ENCODE measurements around the gene SCFD2. TPM values are rescaled to one million over a fixed set of nuclear protein-coding genes. Genes with fewer than 3 reads are reported as not detected.

The SCFD2 gene
- total RNA-seq, 2 experiments from 2014 or later: 23.0 to 24.5 TPM

DNA sequence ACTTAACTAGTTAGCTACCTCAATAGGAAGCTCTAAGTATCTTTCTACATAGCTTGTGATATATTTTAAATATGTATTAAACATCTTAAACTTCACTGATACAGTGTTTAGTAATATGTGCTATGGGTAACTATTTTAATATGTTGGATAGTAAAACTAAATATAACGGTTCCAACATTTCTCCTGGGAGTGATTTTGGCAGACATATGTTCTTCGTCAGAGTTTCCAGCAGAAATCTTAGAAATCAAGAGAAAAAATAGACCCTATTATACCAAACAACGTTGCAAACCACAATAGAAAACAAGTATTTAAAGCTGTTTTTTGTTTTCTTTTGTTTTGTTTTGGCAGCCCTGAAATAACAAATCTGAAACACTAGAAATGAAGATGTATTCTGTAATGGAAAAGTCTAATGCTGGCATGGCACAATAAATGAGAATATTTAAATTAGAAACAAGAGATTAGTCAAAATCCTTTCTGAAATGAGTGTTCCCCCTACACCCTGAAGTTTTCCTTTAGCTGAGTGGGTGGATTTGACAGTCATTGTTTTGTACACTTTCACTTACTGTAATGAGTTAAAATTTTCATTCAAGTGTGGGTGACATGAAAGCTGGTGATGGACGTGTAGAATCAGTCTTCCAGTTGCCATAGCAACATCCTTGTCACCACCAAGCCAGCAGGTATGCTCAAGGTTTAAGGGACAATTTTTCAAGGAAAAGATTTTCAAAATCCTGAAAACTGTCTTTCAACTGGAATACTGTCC, 233.5 kb downstream of the SCFD2 start:
- Mint-ChIP-seq H3K9me3 (peaks cover 8% of the 10 kb centered on the region), H3K36me3 (ENCODE audit: low read depth) (peaks cover 6% of the 10 kb centered on the region), H3K27ac (no peak overlapping the region), H3K27me3 (no peaks in the 10 kb centered on the region), H3K4me1 (peaks cover 3% of the 10 kb centered on the region), H3K4me3 (no peak overlapping the region)
- DNase-seq: no peak
- POLR2A ChIA-PET: no interaction called here
- CTCF ChIA-PET: interaction anchor here (0.9 to 1.8 kb wide), 3 partner anchors 9 to 1102 kb away, joined by 3 to 4 read pairs (median 4); no protein-coding TSS in a partner anchor

DNA sequence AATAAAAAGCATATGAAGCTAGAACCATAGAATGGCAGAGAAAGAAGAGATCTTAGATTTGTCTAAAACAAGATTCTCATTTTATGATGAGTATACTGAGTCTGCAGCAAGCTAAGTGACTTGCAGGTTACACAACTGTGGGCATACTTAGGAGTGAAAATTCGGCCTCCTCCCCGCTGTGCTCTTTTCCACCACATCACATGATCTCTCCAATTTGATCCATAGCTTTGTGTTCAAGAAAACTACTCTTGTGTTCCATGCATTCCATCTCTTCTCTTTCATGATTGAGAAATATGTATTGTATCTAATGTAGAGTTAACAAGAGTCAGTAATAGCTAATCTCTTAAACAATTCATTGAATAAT, 234.3 kb downstream of the SCFD2 start:
- CTCF ChIA-PET: interaction anchor here (1.6 kb wide), 1 partner anchor 8 kb away, joined by 4 read pairs; no protein-coding TSS in a partner anchor
- Mint-ChIP-seq H3K27ac (no peak overlapping the region), H3K4me3 (no peak overlapping the region), H3K27me3 (no peaks in the 10 kb centered on the region), H3K9me3 (peaks cover 8% of the 10 kb centered on the region), H3K36me3 (ENCODE audit: low read depth) (peaks cover 6% of the 10 kb centered on the region), H3K4me1 (peaks cover 3% of the 10 kb centered on the region)
- DNase-seq: no peak
- POLR2A ChIA-PET: no interaction called here

DNA sequence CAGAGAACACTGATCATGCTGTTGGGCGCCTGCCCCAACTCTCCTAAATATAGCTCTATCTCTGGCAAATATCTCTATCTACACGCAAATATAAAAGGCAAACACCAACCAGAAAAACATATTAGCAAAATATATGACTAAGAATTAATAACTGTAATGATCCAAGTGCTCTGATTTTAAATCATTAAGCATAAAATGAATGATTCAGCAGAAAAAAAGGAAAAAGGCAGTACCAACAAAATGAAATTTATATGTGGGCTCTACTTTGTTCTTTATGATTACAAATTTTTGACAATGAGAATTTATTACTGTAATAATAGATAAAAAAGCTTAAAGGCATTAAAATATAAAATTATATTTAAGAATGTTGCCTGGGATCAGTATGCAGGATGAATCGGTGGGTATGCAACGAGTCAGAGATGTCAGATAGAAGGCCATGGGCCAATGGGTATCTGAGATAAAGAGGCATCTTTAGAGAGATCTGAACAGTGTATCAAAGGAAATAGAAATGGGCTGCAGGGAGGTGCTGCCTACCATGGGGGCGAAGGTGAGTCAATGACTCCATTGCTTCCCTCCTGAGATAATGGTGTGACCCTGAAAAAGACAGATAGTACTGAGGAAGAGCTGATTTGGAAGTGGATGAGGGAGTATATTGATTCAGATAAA, 234.8 kb downstream of the SCFD2 start:
- POLR2A ChIA-PET: no interaction called here
- no peak overlapping the region for H3K4me3 Mint-ChIP-seq
- peaks cover 8% of the 10 kb centered on the region for H3K9me3 Mint-ChIP-seq
- H3K4me1 Mint-ChIP-seq: peaks cover 3% of the 10 kb centered on the region
- H3K36me3 Mint-ChIP-seq (ENCODE audit: low read depth): peaks cover 6% of the 10 kb centered on the region
- no peaks in the 10 kb centered on the region for H3K27me3 Mint-ChIP-seq
- DNase-seq: no peak
- CTCF ChIA-PET: interaction anchor here (1.6 kb wide), 1 partner anchor 7 kb away, joined by 4 read pairs; no protein-coding TSS in a partner anchor
- no peak overlapping the region for H3K27ac Mint-ChIP-seq

DNA sequence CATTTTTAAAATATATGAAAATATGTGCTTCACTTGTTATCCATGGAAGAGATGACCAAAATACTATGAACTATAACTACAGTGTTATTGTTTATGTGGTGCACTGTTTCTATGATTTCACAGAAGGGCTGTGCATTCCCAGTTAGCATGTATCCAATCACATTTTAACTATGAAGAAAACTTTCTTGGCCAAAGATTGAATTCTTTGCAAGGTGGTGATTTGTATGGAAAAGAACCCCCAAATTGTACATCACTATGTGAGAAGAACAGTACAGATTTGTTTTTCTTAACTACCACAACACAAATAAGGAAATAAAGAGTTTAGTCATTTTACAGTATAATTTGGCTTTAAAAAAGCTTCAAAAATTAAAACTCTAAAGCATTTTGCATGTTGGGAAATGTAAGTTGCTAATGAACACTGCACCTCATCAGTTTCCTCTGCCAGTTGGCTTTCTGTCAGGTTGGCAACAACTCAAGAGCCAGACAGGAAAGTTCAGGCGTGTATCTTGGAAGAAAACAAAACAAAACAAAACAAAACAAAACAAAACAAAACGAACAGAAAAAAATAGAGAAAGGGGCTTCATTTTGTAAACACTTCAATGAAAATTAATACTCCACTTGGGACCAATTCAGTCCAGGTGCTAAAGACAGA, 237.0 kb downstream of the SCFD2 start:
- CTCF ChIA-PET: interaction anchor here (1.4 kb wide), 1 partner anchor 15 kb away, joined by 3 read pairs; no protein-coding TSS in a partner anchor

DNA sequence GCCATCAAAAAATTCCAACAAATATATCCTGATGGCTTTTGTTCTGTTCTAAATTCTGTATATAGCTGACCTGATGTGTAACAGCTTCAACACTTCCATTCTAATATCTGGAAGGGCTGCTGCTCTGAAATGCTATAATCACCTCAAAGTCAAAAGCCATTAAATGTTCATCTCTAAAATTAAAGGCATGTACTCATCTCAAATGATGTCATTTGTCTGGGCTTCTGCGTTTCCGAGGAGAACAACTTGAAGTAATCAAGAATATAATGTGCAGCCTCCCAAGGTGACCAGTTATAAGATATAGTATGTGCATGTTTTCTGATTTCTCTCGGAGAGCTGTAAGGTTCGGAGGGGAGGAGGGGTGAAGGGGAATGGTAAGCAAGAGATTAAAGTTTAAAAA, 237.6 kb downstream of the SCFD2 start:
- Mint-ChIP-seq H3K27ac (no peak overlapping the region), H3K9me3 (peaks cover 3% of the 10 kb centered on the region), H3K36me3 (ENCODE audit: low read depth) (peaks cover 6% of the 10 kb centered on the region), H3K4me1 (peaks cover 3% of the 10 kb centered on the region), H3K4me3 (no peak overlapping the region), H3K27me3 (no peaks in the 10 kb centered on the region)
- DNase-seq: no peak
- ChIA-PET CTCF (interaction anchor here (1.4 kb wide), 1 partner anchor 15 kb away, joined by 3 read pairs; no protein-coding TSS in a partner anchor), POLR2A (no interaction called here)

More for the DNA sequence above, 237.0 kb downstream of the SCFD2 start:
- Mint-ChIP-seq H3K4me3 (no peak overlapping the region), H3K27me3 (no peaks in the 10 kb centered on the region), H3K27ac (no peak overlapping the region), H3K36me3 (ENCODE audit: low read depth) (peaks cover 6% of the 10 kb centered on the region), H3K9me3 (peaks cover 3% of the 10 kb centered on the region), H3K4me1 (peaks cover 3% of the 10 kb centered on the region)
- DNase-seq: no peak
- POLR2A ChIA-PET: no interaction called here

DNA sequence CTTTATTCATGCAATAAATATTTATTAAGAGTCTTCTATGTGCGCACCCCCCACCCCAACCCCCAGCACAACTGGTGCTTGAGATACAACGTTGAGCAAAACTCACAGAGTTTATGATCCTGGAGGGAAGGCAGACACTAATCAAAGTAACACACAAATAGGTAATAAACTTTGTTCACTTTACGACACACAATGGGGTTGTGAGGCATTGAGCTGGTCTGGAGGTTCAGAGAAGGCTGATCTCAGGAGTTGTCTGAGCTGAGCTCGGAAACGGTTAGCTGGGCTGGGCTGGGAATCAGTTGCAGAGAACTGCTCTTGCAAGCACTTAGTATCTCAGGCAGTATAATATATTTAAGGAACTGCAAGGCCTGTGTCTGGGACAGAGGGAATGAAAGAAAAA, 238.5 kb downstream of the SCFD2 start:
- Mint-ChIP-seq H3K9me3 (no peaks in the 10 kb centered on the region), H3K36me3 (ENCODE audit: low read depth) (peaks cover under 1% of the 10 kb centered on the region), H3K4me1 (no peaks in the 10 kb centered on the region), H3K27me3 (no peaks in the 10 kb centered on the region), H3K4me3 (no peak overlapping the region), H3K27ac (no peak overlapping the region)
- CTCF ChIA-PET: interaction anchor here (1.4 kb wide), 1 partner anchor 14 kb away, joined by 3 read pairs; no protein-coding TSS in a partner anchor
- DNase-seq: no peak
- POLR2A ChIA-PET: no interaction called here

DNA sequence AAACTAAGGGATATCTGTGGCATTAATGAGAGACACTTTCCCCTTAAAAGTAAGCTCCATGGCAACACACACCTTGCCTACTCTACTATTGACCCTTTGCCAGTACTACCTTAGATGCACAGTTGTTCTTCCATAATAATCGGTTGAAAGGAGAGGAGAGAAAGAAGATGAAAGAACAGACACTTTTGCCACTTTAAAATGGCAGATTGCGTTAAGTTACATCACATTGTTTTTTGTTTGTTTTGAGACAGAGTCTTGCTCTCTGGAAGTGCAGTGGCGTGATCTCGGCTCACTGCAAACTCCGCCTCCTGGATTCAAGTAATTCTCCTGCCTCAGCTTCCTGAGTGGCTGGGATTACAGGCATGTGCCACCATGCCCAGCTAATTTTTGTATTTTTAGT, 239.8 kb downstream of the SCFD2 start:
- H3K27me3 Mint-ChIP-seq: no peaks in the 10 kb centered on the region
- H3K9me3 Mint-ChIP-seq: no peaks in the 10 kb centered on the region
- no peaks in the 10 kb centered on the region for H3K4me1 Mint-ChIP-seq
- no peak overlapping the region for H3K27ac Mint-ChIP-seq
- no peaks in the 10 kb centered on the region for H3K36me3 Mint-ChIP-seq (ENCODE audit: low read depth)
- CTCF ChIA-PET: interaction anchor here (0.6 kb wide), 1 partner anchor 1644 kb away, joined by 3 read pairs; no protein-coding TSS in a partner anchor
- no peak for DNase-seq
- POLR2A ChIA-PET: no interaction called here
- no peak overlapping the region for H3K4me3 Mint-ChIP-seq

DNA sequence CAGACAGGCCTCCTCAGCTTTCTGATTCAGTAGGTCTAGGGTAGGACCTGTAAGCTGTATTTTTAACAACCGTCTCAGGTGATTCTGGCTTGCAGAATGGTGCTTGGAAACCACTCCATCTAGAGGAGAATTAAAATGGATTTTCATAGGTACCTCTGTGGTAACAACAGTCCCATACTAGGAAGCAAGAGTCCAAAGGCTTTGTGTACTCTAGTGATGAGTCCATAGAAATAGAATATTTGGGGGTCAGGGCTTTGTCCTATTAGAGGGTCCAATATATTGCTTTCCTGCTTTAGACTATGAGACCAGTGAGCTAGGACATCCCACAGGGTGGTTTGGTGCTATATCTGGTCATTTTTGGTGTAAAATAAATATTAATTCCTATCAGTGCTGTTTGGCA, 242.0 kb downstream of the SCFD2 start:
- no peak overlapping the region for H3K4me3 Mint-ChIP-seq
- no peak for DNase-seq
- ChIA-PET CTCF (interaction anchor here (0.9 to 1.7 kb wide), 3 partner anchors 8 to 304 kb away, joined by 3 to 4 read pairs (median 3); no protein-coding TSS in a partner anchor), POLR2A (no interaction called here)
- H3K36me3 Mint-ChIP-seq (ENCODE audit: low read depth): no peaks in the 10 kb centered on the region
- H3K27ac Mint-ChIP-seq: no peak overlapping the region
- no peaks in the 10 kb centered on the region for H3K27me3 Mint-ChIP-seq
- H3K4me1 Mint-ChIP-seq: no peaks in the 10 kb centered on the region
- no peaks in the 10 kb centered on the region for H3K9me3 Mint-ChIP-seq

DNA sequence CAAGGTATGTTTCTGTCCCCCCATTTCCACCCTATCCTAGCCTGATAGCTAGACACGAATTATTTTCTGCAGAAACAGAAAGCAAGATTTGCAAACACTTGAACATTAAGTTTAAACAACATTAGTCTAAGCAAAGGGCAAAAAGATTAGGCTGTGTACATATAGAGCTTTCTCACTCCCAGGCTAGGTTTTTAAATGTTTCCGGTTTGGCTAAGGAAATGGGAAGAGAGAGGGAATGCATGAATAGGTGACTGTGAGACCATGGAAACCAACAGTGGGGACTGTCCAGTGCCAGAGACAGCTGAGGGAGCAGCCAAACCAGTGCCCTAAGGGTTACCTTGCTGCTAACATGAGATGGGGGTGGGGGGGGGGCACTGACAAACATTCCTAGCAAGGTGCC, 242.7 kb downstream of the SCFD2 start:
- peaks cover 3% of the 10 kb centered on the region for H3K9me3 Mint-ChIP-seq
- CTCF ChIA-PET: interaction anchor here (0.9 to 1.7 kb wide), 3 partner anchors 9 to 305 kb away, joined by 3 to 4 read pairs (median 3); no protein-coding TSS in a partner anchor

DNA sequence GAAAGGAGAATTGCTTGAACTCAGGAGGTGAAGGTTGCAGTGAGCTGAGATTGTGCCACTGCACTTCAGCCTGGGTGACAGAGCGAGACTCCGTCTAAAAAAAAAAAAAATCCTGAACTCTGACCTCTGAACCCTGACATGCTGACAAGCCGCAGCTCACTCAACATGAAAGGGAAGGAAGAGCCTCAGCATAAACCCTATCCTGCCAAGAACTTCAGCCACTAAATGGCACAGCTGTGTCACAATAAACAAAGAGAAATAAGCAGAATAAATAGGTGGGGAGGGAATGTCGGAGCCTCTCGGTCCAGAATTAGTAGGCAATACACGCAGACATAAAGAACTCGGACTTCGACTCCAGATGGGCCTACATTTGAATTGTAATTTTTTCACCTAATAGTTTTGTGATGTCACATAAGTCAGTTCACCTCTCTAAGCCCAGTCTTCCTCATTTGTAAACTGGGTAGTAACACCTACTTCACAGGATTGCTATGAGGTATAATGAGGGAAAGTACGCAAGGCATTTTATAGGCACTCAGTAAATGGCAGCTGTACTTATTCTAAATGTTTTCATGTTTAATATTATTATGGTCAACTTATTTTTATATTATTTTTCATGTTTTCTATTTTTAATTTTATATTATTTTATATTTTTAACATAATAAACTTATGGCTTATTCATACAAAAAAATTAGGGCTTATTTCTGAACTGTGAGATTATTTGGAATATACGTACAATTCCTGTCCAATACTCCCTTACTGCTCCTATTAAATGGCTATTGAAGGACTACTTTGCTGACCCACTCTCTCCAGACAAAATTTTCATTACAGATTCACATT, 243.4 kb downstream of the SCFD2 start:
- Mint-ChIP-seq H3K4me3 (no peak overlapping the region), H3K9me3 (peaks cover 4% of the 10 kb centered on the region), H3K4me1 (no peaks in the 10 kb centered on the region), H3K36me3 (ENCODE audit: low read depth) (no peaks in the 10 kb centered on the region), H3K27ac (no peak overlapping the region), H3K27me3 (no peaks in the 10 kb centered on the region)
- no peak for DNase-seq
- POLR2A ChIA-PET: no interaction called here
- CTCF ChIA-PET: interaction anchor here (0.8 to 1.7 kb wide), 3 partner anchors 11 to 306 kb away, joined by 3 to 5 read pairs (median 3); no protein-coding TSS in a partner anchor

More for the DNA sequence above, 242.7 kb downstream of the SCFD2 start:
- no peak overlapping the region for H3K4me3 Mint-ChIP-seq
- DNase-seq: no peak
- no peaks in the 10 kb centered on the region for H3K4me1 Mint-ChIP-seq
- H3K36me3 Mint-ChIP-seq (ENCODE audit: low read depth): no peaks in the 10 kb centered on the region
- no peak overlapping the region for H3K27ac Mint-ChIP-seq
- H3K27me3 Mint-ChIP-seq: no peaks in the 10 kb centered on the region
- POLR2A ChIA-PET: no interaction called here

DNA sequence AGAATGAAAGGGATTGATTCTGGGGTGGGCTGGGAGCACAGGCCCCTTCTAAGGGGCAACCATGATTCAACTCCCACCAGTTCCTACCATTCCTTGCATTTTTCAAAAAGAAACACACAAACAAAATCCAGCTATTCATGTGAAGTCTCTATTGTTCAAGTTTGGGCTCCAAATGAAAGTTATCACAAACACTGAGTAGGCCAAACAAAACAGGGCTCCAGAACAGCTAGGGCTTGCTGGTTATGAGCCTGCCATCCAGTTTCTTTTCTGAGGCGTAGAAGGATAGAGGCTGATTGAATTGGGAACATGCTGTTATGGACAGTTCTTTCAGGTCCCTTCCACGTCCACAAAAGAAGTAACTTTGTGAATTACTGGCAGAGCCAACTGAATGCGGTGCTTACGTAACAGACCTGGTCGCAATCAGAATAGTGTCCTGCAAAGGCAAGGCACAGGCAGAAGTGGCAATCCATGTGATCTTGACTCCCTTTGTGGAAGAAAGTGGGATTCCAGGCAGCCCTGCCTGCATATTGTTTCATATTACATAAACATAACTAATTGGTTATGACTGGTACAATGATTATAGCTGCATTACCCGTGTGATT, 244.5 kb downstream of the SCFD2 start:
- Mint-ChIP-seq H3K9me3 (peaks cover 5% of the 10 kb centered on the region), H3K27me3 (no peaks in the 10 kb centered on the region), H3K4me1 (no peaks in the 10 kb centered on the region), H3K4me3 (no peak overlapping the region), H3K36me3 (ENCODE audit: low read depth) (no peaks in the 10 kb centered on the region), H3K27ac (no peak overlapping the region)
- ChIA-PET POLR2A (no interaction called here), CTCF (no interaction called here)
- DNase-seq: no peak

DNA sequence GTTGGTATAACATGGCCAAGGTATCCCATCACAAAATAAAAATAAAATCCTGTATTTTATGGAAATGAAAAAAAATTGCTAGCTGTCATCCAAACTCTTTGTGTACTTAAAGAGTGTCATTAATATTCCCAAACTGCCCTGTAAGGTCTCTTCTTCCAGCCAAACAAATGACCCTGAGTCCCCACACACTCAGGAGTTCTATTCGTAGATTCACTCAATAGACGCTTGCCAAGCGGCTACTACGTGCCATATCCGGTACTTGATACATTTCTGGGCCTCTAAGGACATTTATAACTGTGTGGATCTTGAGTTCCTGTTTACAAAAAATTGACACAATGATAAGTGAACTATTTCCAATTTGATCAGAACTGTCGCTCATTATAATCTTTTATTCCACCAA, 245.1 kb downstream of the SCFD2 start:
- Mint-ChIP-seq H3K27ac (no peak overlapping the region), H3K36me3 (ENCODE audit: low read depth) (no peaks in the 10 kb centered on the region), H3K9me3 (peaks cover 5% of the 10 kb centered on the region), H3K27me3 (no peaks in the 10 kb centered on the region), H3K4me3 (no peak overlapping the region), H3K4me1 (no peaks in the 10 kb centered on the region)
- DNase-seq: no peak
- ChIA-PET CTCF (no interaction called here), POLR2A (no interaction called here)
